Endometrial microvascular endothelial cells (primary cell): Measurements from ENCODE around the gene SENP7. TPM values are rescaled to one million over a fixed set of nuclear protein-coding genes. Genes with fewer than 3 reads are reported as not detected.
"Not testable (repeated sequence)": the region's sequence is repeated elsewhere in the genome, so short reads cannot be mapped to it uniquely, and the experiment has no call there.

Experiments
- in situ Hi-C: cut with HindIII; loops from 2 replicates; pipeline ENCODE4 v1.10.0; 2017; ENCODE audit warnings: low sequenced_read_pairs, low pct_unique_long_range_greater_than_20kb; ENCODE audit errors: inconsistent ontology term
- total RNA-seq: library from RNA; depleted of rRNA; stranded (reverse); fragments of >200 nt; gene quantifications from one replicate; pipeline ENCODE4 v1.2.3, GENCODE V29; 2015; ENCODE audit errors: inconsistent ontology term

Gene SENP7
- total RNA-seq, 1 donor from 2014 or later: 12.2 TPM

- in situ Hi-C loops: no loop called here
These were observed 133.2 kb downstream of the SENP7 start for GRCh38 chr3:101379658-101380376.

- in situ Hi-C loops: no loop called here
These were observed 135.2 kb downstream of the SENP7 start for GRCh38 chr3:101377796-101378195.

- in situ Hi-C loops: no loop called here
These were observed 135.8 kb downstream of the SENP7 start for GRCh38 chr3:101377209-101377608.

- in situ Hi-C loops: no loop called here
These were observed 137.4 kb downstream of the SENP7 start for GRCh38 chr3:101375586-101375985.

GRCh38 chr3:101362406-101362805 is 150.6 kb downstream of the SENP7 start:
- in situ Hi-C loops: no loop called here

- in situ Hi-C loops: no loop called here
These were observed 161.2 kb downstream of the SENP7 start for GRCh38 chr3:101351829-101352228.

- in situ Hi-C loops: no loop called here
These were observed 172.4 kb downstream of the SENP7 start for GRCh38 chr3:101340591-101340990.

- in situ Hi-C loops: no loop called here
These were observed 179.1 kb downstream of the SENP7 start for GRCh38 chr3:101333883-101334282.

GRCh38 chr3:101329016-101329673 is 183.9 kb downstream of the SENP7 start:
- in situ Hi-C loops: no loop called here

GRCh38 chr3:101325393-101326134 is 187.4 kb downstream of the SENP7 start:
- in situ Hi-C loops: no loop called here

- in situ Hi-C loops: no loop called here
These were observed 192.5 kb downstream of the SENP7 start, which contains the start of gene IMPG2 for GRCh38 chr3:101320475-101320874. Gene IMPG2 (minus strand): TSS chr3:101320575. CDS start chr3:101320372, 203 bp downstream.

- in situ Hi-C loops: no loop called here
These were observed 193.5 kb downstream of the SENP7 start for GRCh38 chr3:101319531-101319930.

- in situ Hi-C loops: no loop called here
These were observed 200.5 kb downstream of the SENP7 start for GRCh38 chr3:101312545-101312944.

GRCh38 chr3:101311676-101312075 is 201.3 kb downstream of the SENP7 start:
- in situ Hi-C loops: no loop called here

GRCh38 chr3:101310978-101311375 is 202.0 kb downstream of the SENP7 start:
- in situ Hi-C loops: no loop called here

- in situ Hi-C loops: not testable (repeated sequence)
These were observed 204.8 kb downstream of the SENP7 start for GRCh38 chr3:101308147-101308772.

- in situ Hi-C loops: no loop called here
These were observed 209.2 kb downstream of the SENP7 start for GRCh38 chr3:101303836-101304235.

GRCh38 chr3:101303089-101303731 is 209.8 kb downstream of the SENP7 start:
- in situ Hi-C loops: no loop called here

GRCh38 chr3:101300073-101300472 is 212.9 kb downstream of the SENP7 start:
- in situ Hi-C loops: no loop called here
